ENCODE results near the gene PDE11A. TPM values are rescaled to one million over a fixed set of nuclear protein-coding genes. Genes with fewer than 3 reads are reported as not detected.

Gene PDE11A
- total and polyA plus RNA-seq, 8 donors, result 0.28 to 5.0 (median 1.7) TPM

- ATAC-seq (no peak), FAIRE-seq (no peak), DNase-seq (no peak)
- no peaks in the 10 kb centered on the region for H3K9me3 ChIP-seq
- H3K4me3 ChIP-seq, result no peak overlapping the region
- no peaks in the 10 kb centered on the region for H3K4me1 ChIP-seq
- H3K36me3 ChIP-seq, result no peaks in the 10 kb centered on the region
- H3K27ac ChIP-seq, result no peak overlapping the region
- WGBS, 2 donors, result 76 to 77% methylated on average over 2 of the region's 2 CpGs
- no peaks in the 10 kb centered on the region for H3K27me3 ChIP-seq
- TF ChIP-seq CTCF (IDR thresholded peaks at IDR 0.05), result no peak
- intact Hi-C loops (cut with DNase I), result no loop called here
Observed at GRCh38 chr2:177683661-177684069, 388.9 kb downstream of the PDE11A start.

GRCh38 chr2:177682836-177683660 is 389.5 kb downstream of the PDE11A start:
- DNase-seq, result no peak
- Histone ChIP-seq H3K9me3 (no peaks in the 10 kb centered on the region), H3K27ac (no peak overlapping the region), H3K36me3 (no peaks in the 10 kb centered on the region), H3K4me3 (no peak overlapping the region), H3K27me3 (no peaks in the 10 kb centered on the region), H3K4me1 (no peaks in the 10 kb centered on the region)
- 84 to 86% methylated on average over 9 of the region's 9 CpGs for WGBS, 2 donors
- TF ChIP-seq CTCF (IDR thresholded peaks at IDR 0.05), result no peak
- intact Hi-C loops (cut with DNase I), result no loop called here
- no peak for FAIRE-seq
- no peak for ATAC-seq

GRCh38 chr2:177682006-177682405 is 390.6 kb downstream of the PDE11A start:
- no peak for DNase-seq
- 91 to 98% methylated on average over 2 of the region's 2 CpGs for WGBS, 2 donors

GRCh38 chr2:177680866-177681712 is 391.5 kb downstream of the PDE11A start:
- Histone ChIP-seq H3K4me1 (no peaks in the 10 kb centered on the region), H3K27me3 (no peaks in the 10 kb centered on the region), H3K9me3 (no peaks in the 10 kb centered on the region), H3K36me3 (no peaks in the 10 kb centered on the region), H3K27ac (no peak overlapping the region), H3K4me3 (no peak overlapping the region)
- no peak for DNase-seq
- 94 to 95% methylated on average over 6 of the region's 6 CpGs for WGBS, 2 donors
- ATAC-seq, result no peak
- FAIRE-seq, result no peak
- intact Hi-C loops (cut with DNase I), result no loop called here
- no peak for TF ChIP-seq CTCF (IDR thresholded peaks at IDR 0.05)

More at GRCh38 chr2:177682006-177682405, 390.6 kb downstream of the PDE11A start:
- Histone ChIP-seq H3K4me3 (no peak overlapping the region), H3K9me3 (no peaks in the 10 kb centered on the region), H3K27me3 (no peaks in the 10 kb centered on the region), H3K27ac (no peak overlapping the region), H3K4me1 (no peaks in the 10 kb centered on the region), H3K36me3 (no peaks in the 10 kb centered on the region)
- intact Hi-C loops (cut with DNase I), result no loop called here
- TF ChIP-seq CTCF (IDR thresholded peaks at IDR 0.05), result no peak
- no peak for FAIRE-seq
- ATAC-seq, result no peak

All from pancreas (tissue), 10 donors.